Psoas muscle (tissue), 8 donors: ENCODE results near the gene CIAO2A. TPM values are rescaled to one million over a fixed set of nuclear protein-coding genes. Genes with fewer than 3 reads are reported as not detected.

ENCODE experiments used
- ATAC-seq, 4 donors: fragments of 200-7000 bp; cut with Tn5 transposase; one replicate each; pipeline ENCODE4 v1.9.1; 2020; ENCODE audit warnings: moderate library complexity in 3 of 4, mild to moderate bottlenecking in 2 of 4
- DNase-seq, 2 donors: peaks; one replicate each; pipeline ENCODE4 v3.0.0-alpha.2; 2020
- H3K27ac ChIP-seq: fragments of 200-600 bp; one replicate; pipeline ENCODE4 v1.8.0; 2022
- H3K27me3 ChIP-seq, 3 donors: fragments of 200-600 bp in 1 of 3; one replicate each; pipeline versions ENCODE4 v1.6.1 to v1.8.0; 2013 to 2022; ENCODE audit warnings: low read length in 2 of 3, mild to moderate bottlenecking in 2 of 3, moderate library complexity in 1 of 3; ENCODE audit not compliant: insufficient read depth in 3 of 3
- H3K36me3 ChIP-seq, 2 donors: fragments of 200-600 bp in 1 of 2; one replicate each; pipeline versions ENCODE4 v1.6.1 to v1.8.0; 2013 to 2022; ENCODE audit warnings: low read depth in 1 of 2, mild to moderate bottlenecking in 1 of 2, moderate library complexity in 1 of 2; ENCODE audit not compliant: insufficient read depth in 1 of 2
- H3K4me1 ChIP-seq: fragments of 200-600 bp; one replicate; pipeline ENCODE4 v1.8.0; 2022
- H3K4me3 ChIP-seq: fragments of 200-600 bp; one replicate; pipeline ENCODE4 v1.8.0; 2022; ENCODE audit warnings: mild to moderate bottlenecking
- H3K9me3 ChIP-seq: fragments of 200-600 bp; one replicate; pipeline ENCODE4 v1.8.0; 2022
- CTCF ChIP-seq: fragments of 200-600 bp; IDR thresholded peaks from one replicate; pipeline ENCODE4 v1.8.0; 2022; ENCODE audit warnings: antibody characterized with exemption
- WGBS, 3 donors: extraction: QIAGEN DNeasy Blood & Tissue Kit; methylation state at CpG; one replicate each; pipeline versions ENCODE4 v1.1.6 to v1.1.7; 2013; 5-methylcytosine and 5-hydroxymethylcytosine counted together
- intact Hi-C, 2 donors: fragments of 100-400 bp; cut with DNase I; formaldehyde crosslinking; loops; one replicate each; pipeline versions ENCODE4 v1.11.0 to v1.14.2; 2022
- polyA plus RNA-seq, 3 donors: library from polyadenylated mRNA; stranded (reverse); fragments of 200-250 nt; gene quantifications; one replicate each; pipeline ENCODE4 v1.2.3, GENCODE V29; 2013
- total RNA-seq, 4 donors: library from RNA; stranded (reverse); fragmentation: NEBNext Ultra II Directional in 2 of 4; extraction: Animal tissue kit (Norgen Biotek cat#: 25700) in 2 of 4; gene quantifications; one replicate each; pipeline versions ENCODE4 v1.2.1 to v1.2.4, GENCODE V29; 2021 to 2023
- donor health status: healthy with polysubstance abuse.
- donor health status: DM: no; HTN: no; CAD: no; lungs with moderate emphysema.
- donor health status: Bipolar disorder and iron deficiency.
- donor health status: healthy.
- donor health status: DM: yes; HTN: yes; CAD: no.
- donor health status: DM: no; HTN: no; CAD: no.
- donor health status: DM: no; HTN: no; CAD: no.
- donor health status: DM: yes; HTN: yes; CAD: no.

Gene CIAO2A
- total and polyA plus RNA-seq, 7 donors: 24.0 to 109 (median 73.5) TPM

DNA sequence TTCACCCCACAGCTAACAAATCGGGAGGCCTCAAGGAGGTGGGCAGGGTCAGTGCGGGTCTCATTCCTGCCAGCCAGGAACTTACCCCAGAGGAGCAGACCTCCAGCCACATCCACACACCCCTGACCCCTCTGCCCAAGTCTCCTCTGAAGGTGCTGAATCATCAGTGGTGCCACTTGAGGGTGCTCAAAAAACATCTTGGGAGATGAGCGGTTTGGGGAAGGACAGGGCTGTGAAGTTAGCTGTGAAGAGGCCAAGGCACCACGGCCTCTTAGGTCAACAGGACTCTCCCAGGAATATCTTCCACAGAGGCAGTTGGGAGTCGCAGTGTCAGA lies 48.6 kb downstream of the CIAO2A start:
- Histone ChIP-seq H3K27ac (peak overlapping the region; percentile 73), H3K9me3 (no peaks in the 10 kb centered on the region), H3K4me3 (peak overlapping the region; percentile 87), H3K4me1 (peaks cover 39% of the 10 kb centered on the region), H3K36me3 (peaks cover 0 to 2% of the 10 kb centered on the region in 2 donors), H3K27me3 (no peaks in the 10 kb centered on the region)
- intact Hi-C loops: loop anchor here (5.0 to 10.0 kb wide), 6 partner anchors 63 to 293 kb away; partner anchors contain the start of gene HERC1 (in 1 of the 2)
- TF ChIP-seq CTCF: no peak
- 33 to 62% (median 49%) methylated on average over 5 of the region's 5 CpGs for WGBS, 3 donors
- DNase-seq: no peak
- peak in 3 of 4 donors; percentile 3 to 35 (median 24) for ATAC-seq

DNA sequence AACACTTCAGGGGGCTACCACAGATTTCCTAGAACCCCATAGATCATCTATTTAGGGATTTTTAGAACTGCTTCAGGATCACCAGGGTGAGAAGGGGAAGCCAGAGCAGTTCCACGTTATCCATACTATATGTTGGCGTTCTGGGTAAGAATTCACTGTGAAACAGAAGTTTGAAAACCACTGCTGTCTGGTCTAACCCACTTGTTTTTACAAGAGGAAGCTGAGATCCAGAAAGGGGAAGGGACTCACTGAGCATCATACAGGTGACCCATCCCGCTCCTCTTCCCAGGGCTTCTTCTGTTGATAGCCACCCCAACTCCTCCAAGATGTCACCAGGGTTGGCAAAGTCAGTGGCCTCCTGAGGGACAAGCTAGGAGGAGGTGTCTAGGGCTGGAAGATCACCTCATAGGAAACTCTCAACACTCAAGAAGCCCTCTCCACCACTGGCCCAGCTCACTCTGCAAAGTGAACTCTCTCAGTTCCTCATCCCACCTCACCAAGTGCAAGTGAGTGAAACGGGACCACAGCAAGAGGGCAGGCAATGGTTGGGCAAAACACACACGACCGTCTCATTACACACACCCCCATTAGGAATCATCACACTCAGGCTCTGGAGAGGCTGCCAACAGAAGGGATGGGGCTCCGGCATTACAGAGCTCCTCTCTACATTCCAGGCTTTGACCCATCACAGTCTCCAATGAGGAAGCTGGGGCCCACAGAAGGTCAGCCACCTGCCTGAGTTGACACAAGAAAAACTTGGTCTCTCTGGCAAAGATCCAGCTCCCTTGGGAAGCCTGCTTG lies 49.1 kb downstream of the CIAO2A start:
- peak overlapping the region; percentile 73 for H3K27ac ChIP-seq
- no peaks in the 10 kb centered on the region for H3K9me3 ChIP-seq
- peaks cover 39% of the 10 kb centered on the region for H3K4me1 ChIP-seq
- 52 to 68% (median 64%) methylated on average over 7 of the region's 7 CpGs for WGBS, 3 donors
- H3K27me3 ChIP-seq: no peaks in the 10 kb centered on the region
- intact Hi-C loops: loop anchor here (5.0 to 10.0 kb wide), 6 partner anchors 62 to 292 kb away; partner anchors contain the start of gene HERC1 (in 1 of the 2)
- peak overlapping the region; percentile 87 for H3K4me3 ChIP-seq
- ATAC-seq (peak in 2 of 4 donors; percentile 4 to 15), DNase-seq (no peak)
- H3K36me3 ChIP-seq: peaks cover 0 to 8% of the 10 kb centered on the region in 2 donors
- TF ChIP-seq CTCF: no peak

DNA sequence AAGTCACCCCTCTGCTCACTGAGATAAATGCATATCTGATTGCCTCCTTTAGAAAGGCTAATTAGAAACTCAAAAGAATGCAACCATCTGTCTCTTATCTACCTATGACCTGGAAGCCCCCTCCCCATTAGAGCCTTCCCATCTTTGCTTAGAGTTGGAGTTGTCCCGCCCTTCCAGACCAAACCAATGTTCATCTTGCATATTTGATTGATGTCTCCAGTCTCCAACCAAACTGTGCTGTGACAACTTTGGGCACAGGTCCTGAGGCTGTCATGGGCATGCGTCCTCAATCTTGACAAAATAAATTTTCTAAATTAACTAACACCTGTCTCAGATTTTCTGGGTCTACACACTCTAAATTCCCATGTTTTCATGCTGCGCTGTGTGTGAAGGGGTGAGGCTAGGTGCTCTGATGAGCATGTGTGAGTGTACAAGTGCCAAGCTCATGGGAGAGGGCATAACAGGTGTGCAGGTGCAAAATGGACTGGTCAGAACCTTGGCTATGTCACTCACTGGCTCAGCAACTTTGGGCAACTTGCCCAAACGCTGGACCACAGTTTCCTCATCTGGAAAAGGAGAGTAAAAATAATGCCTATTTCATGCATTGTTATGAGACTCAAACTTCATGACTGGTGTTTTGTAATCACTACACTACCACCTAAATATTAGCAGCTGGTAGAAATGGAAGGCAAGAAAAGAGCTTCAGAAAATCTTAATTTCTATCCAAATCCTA lies 54.6 kb downstream of the CIAO2A start:
- H3K36me3 ChIP-seq: peaks cover 0 to 60% of the 10 kb centered on the region in 2 donors
- ATAC-seq (no peak), DNase-seq (no peak)
- no peak for TF ChIP-seq CTCF
- peaks cover 40% of the 10 kb centered on the region for H3K4me1 ChIP-seq
- intact Hi-C loops: no loop called here
- no peaks in the 10 kb centered on the region for H3K9me3 ChIP-seq
- H3K4me3 ChIP-seq: no peak overlapping the region
- WGBS, 3 donors: 86 to 93% (median 88%) methylated on average over 4 of the region's 4 CpGs
- H3K27me3 ChIP-seq: no peaks in the 10 kb centered on the region
- no peak overlapping the region for H3K27ac ChIP-seq

DNA sequence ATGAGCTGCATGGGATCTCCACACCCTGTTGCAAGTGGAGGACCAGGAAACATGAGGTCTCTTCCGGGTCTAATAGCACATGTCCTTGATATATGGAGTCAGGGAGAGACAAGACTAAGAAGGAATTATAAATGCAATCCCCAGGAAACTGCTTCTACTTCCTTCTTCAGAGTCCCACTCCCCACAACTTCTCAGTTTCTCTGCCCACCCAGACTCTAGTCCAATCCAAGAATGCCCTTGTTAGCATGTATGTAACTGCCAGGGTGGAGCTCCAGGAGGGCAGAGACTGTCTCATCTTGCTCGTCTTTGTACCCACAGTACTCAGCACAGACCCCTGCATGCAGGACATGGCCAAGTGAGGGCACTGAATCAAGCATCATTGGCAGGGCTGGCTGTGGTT lies 55.7 kb downstream of the CIAO2A start:
- Histone ChIP-seq H3K36me3 (peaks cover 0 to 62% of the 10 kb centered on the region in 2 donors), H3K27me3 (no peaks in the 10 kb centered on the region), H3K27ac (no peak overlapping the region), H3K9me3 (no peaks in the 10 kb centered on the region), H3K4me1 (peaks cover 29% of the 10 kb centered on the region), H3K4me3 (no peak overlapping the region)
- intact Hi-C loops: no loop called here
- WGBS, 3 donors: 42 to 82% (median 50%) methylated on average over 2 of the region's 2 CpGs
- no peak for TF ChIP-seq CTCF
- DNase-seq (no peak), ATAC-seq (no peak)
